ENCODE data around the gene CCL2. TPM values are rescaled to one million over a fixed set of nuclear protein-coding genes. Genes with fewer than 3 reads are reported as not detected.

Gene CCL2
- total RNA-seq, 1 donor from 2014 or later = 218 TPM

- peak; percentile 50 for DNase-seq
Observed at GRCh38 chr17:34269969-34270368, 14.9 kb downstream of the CCL2 start, which contains the start of gene CCL7. Gene CCL7 (plus strand): TSS chr17:34270221. CDS start chr17:34270291, 70 bp downstream.

GRCh38 chr17:34275881-34276280 lies 20.8 kb downstream of the CCL2 start:
- peak; percentile 81 for DNase-seq

GRCh38 chr17:34276826-34277225 lies 21.7 kb downstream of the CCL2 start:
- no peak for DNase-seq

GRCh38 chr17:34283571-34283970 lies 28.5 kb downstream of the CCL2 start:
- no peak for DNase-seq

- no peak for DNase-seq
Observed at GRCh38 chr17:34285286-34285792, 30.3 kb downstream of the CCL2 start, which contains the start of gene CCL11. Gene CCL11 (plus strand): TSS chr17:34285742. CDS start chr17:34285809, 67 bp downstream.

GRCh38 chr17:34287875-34288274 lies 32.8 kb downstream of the CCL2 start:
- peak; percentile 49 for DNase-seq

- no peak for DNase-seq
Observed at GRCh38 chr17:34290586-34290985, 35.5 kb downstream of the CCL2 start.

- DNase-seq = no peak
Observed at GRCh38 chr17:34291721-34292348, 36.8 kb downstream of the CCL2 start.

- no peak for DNase-seq
Observed at GRCh38 chr17:34299027-34299426, 43.9 kb downstream of the CCL2 start.

- DNase-seq = peak; percentile 49
Observed at GRCh38 chr17:34299956-34300577, 45.0 kb downstream of the CCL2 start.

GRCh38 chr17:34300652-34301370 lies 45.7 kb downstream of the CCL2 start:
- DNase-seq = peak; percentile 73

- DNase-seq = no peak
Observed at GRCh38 chr17:34301986-34302385, 46.9 kb downstream of the CCL2 start.

- DNase-seq = no peak
Observed at GRCh38 chr17:34302636-34303035, 47.6 kb downstream of the CCL2 start.

- DNase-seq = no peak
Observed at GRCh38 chr17:34303606-34304005, 48.5 kb downstream of the CCL2 start.

- no peak for DNase-seq
Observed at GRCh38 chr17:34305061-34305460, 50.0 kb downstream of the CCL2 start.

- no peak for DNase-seq
Observed at GRCh38 chr17:34305606-34306005, 50.5 kb downstream of the CCL2 start.

- peak; percentile 79 for DNase-seq
Observed at GRCh38 chr17:34306466-34306865, 51.4 kb downstream of the CCL2 start.

Other genes with a start within 250 kb of the CCL2 start
- gene CCL7, start 14.9 kb downstream of the CCL2 start, total RNA-seq = 0.23 TPM in 1 of 2 replicates, not detected in the other
- gene CCL11, start 30.5 kb downstream of the CCL2 start, total RNA-seq = not detected in 2 replicates
- 0.05 and 0.17 TPM in 2 replicates for gene CCL8, start 64.2 kb downstream of the CCL2 start, total RNA-seq
- not detected in 2 replicates for gene CCL13, start 101.2 kb downstream of the CCL2 start, total RNA-seq
- gene CCL1, start 107.9 kb downstream of the CCL2 start, total RNA-seq = not detected in 2 replicates

Measured in dermis blood vessel endothelial cell (primary cell).